GM21423 (cell line): ENCODE results near the gene ANAPC2.
A peak's percentile ranks its signal among the peaks of the same experiment; 100 is the strongest.

Source experiments
- ATAC-seq: cut with Tn5 transposase; IDR thresholded peaks from one replicate; pipeline ENCODE4 v1.9.1; 2021; ENCODE audit warnings: mild to moderate bottlenecking, moderate library complexity; ENCODE audit not compliant: unreplicated experiment

ANAPC2 gene

DNA sequence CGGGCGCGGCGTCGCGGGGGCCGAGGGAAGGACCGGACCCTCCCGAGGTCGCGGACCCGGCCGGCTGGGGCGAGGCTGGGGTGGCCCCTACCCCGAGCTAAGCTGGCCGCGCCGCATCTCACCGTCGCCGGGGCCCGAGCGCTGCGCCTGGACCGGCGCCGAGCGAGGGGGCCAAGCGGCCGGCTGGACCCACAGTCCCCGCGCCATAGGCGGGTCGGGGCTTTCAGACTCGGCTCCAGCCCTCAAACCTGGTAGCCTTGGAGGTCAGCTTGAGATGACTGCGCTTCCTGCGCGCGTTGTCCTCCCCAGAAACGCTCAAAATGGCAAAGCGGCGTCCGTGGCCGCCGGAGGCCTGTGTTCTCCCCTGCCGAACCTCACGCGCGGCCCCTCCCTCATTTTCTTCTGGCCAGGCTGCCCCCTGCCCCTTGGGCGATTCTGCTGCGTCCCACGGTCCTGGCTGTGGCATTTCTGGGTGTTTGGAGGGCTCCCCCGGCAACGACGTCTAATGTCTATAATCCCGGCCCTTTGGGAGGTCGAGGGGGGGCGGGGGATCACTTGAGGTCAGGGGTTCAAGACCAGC is 58.1 kb downstream of the ANAPC2 start:
- no peak for ATAC-seq

GRCh38 chr9:137129456-137130175 is 58.7 kb downstream of the ANAPC2 start:
- peak; percentile 76 for ATAC-seq

GRCh38 chr9:137128862-137129455 is 59.4 kb downstream of the ANAPC2 start:
- ATAC-seq = peak; percentile 8

GRCh38 chr9:137128158-137128861 is 60.0 kb downstream of the ANAPC2 start:
- no peak for ATAC-seq

DNA sequence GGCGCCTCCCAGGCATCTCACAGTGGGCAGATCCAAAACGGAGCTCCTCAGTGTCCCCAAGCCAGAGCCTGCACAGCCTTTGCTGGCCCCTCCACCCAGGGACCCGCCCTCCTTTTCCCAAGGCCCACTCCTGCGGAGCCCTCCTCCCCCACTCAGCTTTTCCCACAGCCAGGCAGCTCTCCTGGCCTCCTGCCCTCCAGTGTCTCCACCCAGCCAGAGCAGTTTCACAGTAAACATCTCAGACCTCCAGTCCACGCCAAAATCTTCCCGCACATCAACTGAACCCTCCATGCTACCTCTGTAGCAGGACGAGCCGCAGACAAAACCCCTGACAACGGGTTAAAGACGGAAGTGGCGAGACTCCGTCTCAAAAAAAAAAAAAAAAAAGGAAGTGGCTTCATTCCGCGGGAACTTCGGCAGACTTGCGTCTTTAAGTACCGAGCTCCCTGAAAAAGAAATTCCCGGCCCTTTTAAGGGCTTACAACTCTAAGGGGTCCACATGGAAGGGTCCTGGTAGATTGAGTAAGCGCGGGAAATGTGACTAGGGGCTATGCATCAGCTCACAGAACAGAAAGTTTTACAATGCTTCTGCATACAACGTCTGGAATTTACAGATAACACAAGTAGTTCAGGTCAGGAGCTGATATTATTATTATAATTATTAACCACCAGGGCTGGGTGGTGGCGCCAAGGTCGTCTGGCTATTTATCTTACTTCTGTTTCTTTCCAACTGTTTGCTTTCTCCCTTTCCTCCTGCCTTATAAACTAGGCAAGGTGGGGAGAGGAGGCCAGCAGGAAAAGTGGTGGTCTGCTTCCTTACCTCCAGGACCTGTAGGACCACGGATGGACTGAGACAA is 60.8 kb downstream of the ANAPC2 start:
- ATAC-seq = no peak

DNA sequence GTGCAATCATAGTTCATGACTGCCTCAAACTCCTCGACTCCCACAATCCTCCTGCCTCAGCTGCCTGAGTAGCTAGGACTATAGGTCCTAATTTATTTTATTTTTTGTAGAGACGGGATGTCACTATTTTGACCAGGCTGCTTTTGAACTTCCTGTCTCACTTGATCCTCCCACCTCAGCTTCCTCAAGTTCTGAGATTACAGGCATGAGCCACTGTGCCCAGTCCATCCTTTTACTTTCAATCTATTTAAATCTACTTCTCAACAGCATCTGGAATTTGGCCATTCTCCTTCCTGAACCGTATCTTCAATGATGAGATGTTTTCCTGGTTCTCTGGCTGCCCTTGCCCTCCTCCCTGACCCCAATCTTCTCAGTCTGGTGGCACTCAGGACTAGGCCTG is 61.6 kb downstream of the ANAPC2 start:
- no peak for ATAC-seq
